CD4-positive, alpha-beta T cell (primary cell): ENCODE measurements around the gene NMBR. TPM values are rescaled to one million over a fixed set of nuclear protein-coding genes. Genes with fewer than 3 reads are reported as not detected.

Experiments
- ATAC-seq: fragments of 200-7000 bp; cut with Tn5 transposase; one replicate; pipeline ENCODE4 v1.10.0; 2022; ENCODE audit warnings: mild to moderate bottlenecking; ENCODE audit not compliant: poor library complexity
- CTCF ChIA-PET: fragments of 350-600 bp; sonication (Branson Sonifier 250); formaldehyde crosslinking; loops from one replicate; lab custom pipeline; 2021; ENCODE audit warnings: antibody characterized with exemption, inconsistent platforms; lab: Charles Lee
- POLR2A ChIA-PET: fragments of 350-600 bp; sonication (Branson Sonifier 250); formaldehyde crosslinking; loops from one replicate; lab custom pipeline; 2021; ENCODE audit warnings: antibody characterized with exemption, inconsistent platforms; lab: Charles Lee
- DNase-seq, 14 experiments: peaks; one replicate each; pipeline ENCODE4 v3.0.0-alpha.2; 2013 to 2020; ENCODE audit warnings: mixed read lengths in 2 of 14
- H3K27ac ChIP-seq, 2 donors: one replicate each; pipeline versions ENCODE4 v1.5.1 to v1.7.0; 2013; ENCODE audit warnings: low read length in 2 of 2, low read depth in 1 of 2, mild to moderate bottlenecking in 1 of 2
- H3K27me3 ChIP-seq, 2 experiments: 1 replicate in 1 of 2; 2 replicates in 1 of 2; pipeline versions ENCODE4 v1.6.1 to v1.7.0; 2013; ENCODE audit warnings: low read length in 2 of 2, control low read depth in 1 of 2, mild to moderate bottlenecking in 1 of 2, moderate library complexity in 1 of 2; ENCODE audit not compliant: insufficient read depth in 2 of 2, control insufficient read depth in 1 of 2
- H3K36me3 ChIP-seq: one replicate; pipeline ENCODE4 v1.6.1; 2013; ENCODE audit warnings: low read length, control low read depth; ENCODE audit not compliant: insufficient read depth
- H3K4me1 ChIP-seq: one replicate; pipeline ENCODE4 v1.6.1; 2013; ENCODE audit warnings: low read length, control low read depth; ENCODE audit not compliant: insufficient read depth
- H3K4me3 ChIP-seq: one replicate; pipeline ENCODE4 v1.5.1; 2013; ENCODE audit warnings: mild to moderate bottlenecking, low read length, moderate library complexity
- H3K9me3 ChIP-seq, 2 experiments: 1 replicate in 1 of 2; 2 replicates in 1 of 2; pipeline versions ENCODE4 v1.6.1 to v1.7.0; 2013; ENCODE audit warnings: low read length in 2 of 2, mild to moderate bottlenecking in 2 of 2, control low read depth in 1 of 2, moderate library complexity in 1 of 2; ENCODE audit not compliant: control insufficient read depth in 1 of 2, insufficient read depth in 1 of 2
- H3K27ac Mint-ChIP-seq: one replicate; pipeline ENCODE4 v1.8.0; 2020; ENCODE audit warnings: mixed read lengths
- H3K27me3 Mint-ChIP-seq: one replicate; pipeline ENCODE4 v1.8.0; 2021; ENCODE audit warnings: mixed read lengths
- H3K36me3 Mint-ChIP-seq: one replicate; pipeline ENCODE4 v1.8.0; 2021; ENCODE audit warnings: low read depth, mixed read lengths
- H3K4me1 Mint-ChIP-seq: one replicate; pipeline ENCODE4 v1.8.0; 2021; ENCODE audit warnings: low read depth, mixed read lengths
- H3K4me3 Mint-ChIP-seq: one replicate; pipeline ENCODE4 v1.8.0; 2020; ENCODE audit warnings: mild to moderate bottlenecking, mixed read lengths
- H3K9me3 Mint-ChIP-seq: one replicate; pipeline ENCODE4 v1.8.0; 2020; ENCODE audit warnings: mixed read lengths
- intact Hi-C, 2 experiments: fragments of 100-400 bp; cut with DNase I in 1 of 2; cut with micrococcal nuclease in 1 of 2; formaldehyde crosslinking; loops; one replicate each; pipeline versions ENCODE4 v1.15.1 to v1.9.0; 2023 to 2025; cut with DNase I, micrococcal nuclease
- total RNA-seq, 174 experiments: library from RNA in 2 of 174; stranded (reverse) in 2 of 174; gene quantifications; one replicate each; pipeline ENCODE4 v1.2.3 and lab custom pipeline; 2021 to 2026
- TF ChIP-seq, protein P1 (sequence below): fragments of 200-600 bp; IDR thresholded peaks from one replicate; pipeline ENCODE4 v1.8.0; 2022; ENCODE audit warnings: antibody characterized with exemption, mild to moderate bottlenecking

Gene NMBR
- total RNA-seq, 2 experiments from 2014 or later = not detected

DNA sequence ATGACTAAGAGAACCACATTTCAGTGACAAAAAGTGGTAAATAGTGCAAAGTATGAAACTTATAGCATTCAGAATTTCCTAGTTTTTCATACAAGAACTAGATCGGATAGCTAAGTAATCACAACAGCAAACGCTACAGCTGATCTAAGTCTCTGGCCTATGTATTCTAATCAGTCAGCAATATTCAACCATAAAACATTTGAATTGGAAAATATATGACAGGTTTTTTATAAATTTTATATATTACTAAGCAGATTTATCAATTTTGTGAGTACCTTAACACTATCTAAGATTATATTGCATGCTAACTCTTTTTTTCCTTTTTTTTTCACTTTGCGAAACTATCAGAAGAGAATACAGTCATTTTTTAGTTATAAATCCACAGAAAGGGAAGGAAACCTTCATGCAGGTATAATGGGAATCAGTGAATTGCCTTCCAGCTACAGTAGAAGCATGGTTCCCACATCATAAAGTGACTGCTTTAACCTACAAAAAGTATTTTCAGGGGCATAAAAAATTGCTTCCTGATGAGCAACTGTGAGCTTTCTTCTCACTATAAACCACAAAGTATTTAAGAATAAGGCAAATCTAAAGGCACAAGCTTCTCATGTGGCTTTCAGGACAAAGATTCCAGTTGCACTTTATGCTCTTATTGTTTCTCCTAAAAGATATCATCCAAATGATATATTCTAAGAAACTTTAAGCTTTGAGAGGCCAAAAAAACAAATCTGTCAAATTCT, 88.2 kb downstream of the NMBR start:
- Histone ChIP-seq H3K27ac (no peak overlapping the region), H3K9me3 (no peaks in the 10 kb centered on the region), H3K27me3 (no peaks in the 10 kb centered on the region), H3K4me1 (no peaks in the 10 kb centered on the region), H3K36me3 (no peaks in the 10 kb centered on the region), H3K4me3 (no peak overlapping the region)
- Mint-ChIP-seq H3K4me3 (no peak overlapping the region), H3K27me3 (no peaks in the 10 kb centered on the region), H3K36me3 (no peaks in the 10 kb centered on the region), H3K4me1 (no peaks in the 10 kb centered on the region), H3K9me3 (no peaks in the 10 kb centered on the region), H3K27ac (no peak overlapping the region)
- intact Hi-C loops = no loop called here
- TF ChIP-seq, protein P1, sequence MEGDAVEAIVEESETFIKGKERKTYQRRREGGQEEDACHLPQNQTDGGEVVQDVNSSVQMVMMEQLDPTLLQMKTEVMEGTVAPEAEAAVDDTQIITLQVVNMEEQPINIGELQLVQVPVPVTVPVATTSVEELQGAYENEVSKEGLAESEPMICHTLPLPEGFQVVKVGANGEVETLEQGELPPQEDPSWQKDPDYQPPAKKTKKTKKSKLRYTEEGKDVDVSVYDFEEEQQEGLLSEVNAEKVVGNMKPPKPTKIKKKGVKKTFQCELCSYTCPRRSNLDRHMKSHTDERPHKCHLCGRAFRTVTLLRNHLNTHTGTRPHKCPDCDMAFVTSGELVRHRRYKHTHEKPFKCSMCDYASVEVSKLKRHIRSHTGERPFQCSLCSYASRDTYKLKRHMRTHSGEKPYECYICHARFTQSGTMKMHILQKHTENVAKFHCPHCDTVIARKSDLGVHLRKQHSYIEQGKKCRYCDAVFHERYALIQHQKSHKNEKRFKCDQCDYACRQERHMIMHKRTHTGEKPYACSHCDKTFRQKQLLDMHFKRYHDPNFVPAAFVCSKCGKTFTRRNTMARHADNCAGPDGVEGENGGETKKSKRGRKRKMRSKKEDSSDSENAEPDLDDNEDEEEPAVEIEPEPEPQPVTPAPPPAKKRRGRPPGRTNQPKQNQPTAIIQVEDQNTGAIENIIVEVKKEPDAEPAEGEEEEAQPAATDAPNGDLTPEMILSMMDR = no peak
- ATAC-seq (no peak), DNase-seq (no peak)
- ChIA-PET POLR2A (no interaction called here), CTCF (no interaction called here)

DNA sequence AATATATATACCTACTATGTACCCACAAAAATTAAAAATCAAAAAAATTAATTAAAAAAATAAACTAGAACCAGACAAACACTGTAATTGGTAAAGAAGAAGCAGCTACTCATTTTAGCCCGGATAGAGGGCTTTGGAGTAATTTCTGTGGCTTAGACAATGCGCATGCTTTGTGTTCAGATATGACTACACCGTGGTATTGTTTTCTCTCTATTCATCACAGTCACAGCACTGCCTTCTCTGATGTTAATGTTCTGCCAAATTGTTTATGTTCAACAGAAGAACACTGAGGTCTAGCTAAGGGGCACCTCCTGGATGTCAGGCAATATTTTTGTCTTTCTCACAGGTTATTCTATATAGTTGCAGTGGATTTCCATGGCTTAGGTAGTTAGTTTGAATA, 91.7 kb downstream of the NMBR start:
- H3K9me3 Mint-ChIP-seq = peaks cover 10% of the 10 kb centered on the region
- H3K36me3 ChIP-seq = no peaks in the 10 kb centered on the region
- no peak overlapping the region for H3K4me3 ChIP-seq
- TF ChIP-seq, protein P1 = no peak
- H3K27ac Mint-ChIP-seq = no peak overlapping the region
- H3K4me1 Mint-ChIP-seq = no peaks in the 10 kb centered on the region
- H3K4me1 ChIP-seq = no peaks in the 10 kb centered on the region
- no peak for DNase-seq
- no peaks in the 10 kb centered on the region for H3K27me3 Mint-ChIP-seq
- H3K4me3 Mint-ChIP-seq = no peak overlapping the region
- CTCF ChIA-PET = no interaction called here
- H3K9me3 ChIP-seq = peaks cover 0 to 7% of the 10 kb centered on the region in 2 experiments
- POLR2A ChIA-PET = no interaction called here
- intact Hi-C loops = no loop called here
- no peaks in the 10 kb centered on the region for H3K27me3 ChIP-seq
- no peaks in the 10 kb centered on the region for H3K36me3 Mint-ChIP-seq
- ATAC-seq = no peak
- H3K27ac ChIP-seq = no peak overlapping the region

DNA sequence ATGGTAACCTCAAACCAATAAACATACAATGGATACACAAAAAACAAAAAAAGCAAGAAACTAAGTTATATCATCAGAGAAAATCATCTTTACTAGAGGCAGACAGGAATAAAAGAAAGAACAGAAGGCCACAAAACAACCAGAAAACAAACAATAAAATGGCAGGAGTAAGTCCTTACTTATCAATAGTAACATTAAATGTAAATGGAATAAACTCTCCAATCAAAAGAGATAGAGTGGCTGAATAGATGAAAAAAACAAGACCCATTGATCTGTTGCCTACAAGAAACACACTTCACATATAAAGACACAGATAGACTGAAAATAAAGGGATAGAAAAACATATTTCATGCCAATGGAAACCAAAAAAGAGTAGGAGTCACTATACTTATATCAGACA, 95.5 kb downstream of the NMBR start:
- TF ChIP-seq, protein P1 = no peak
- CTCF ChIA-PET = no interaction called here
- Mint-ChIP-seq H3K9me3 (peaks cover 13% of the 10 kb centered on the region), H3K27ac (no peak overlapping the region), H3K27me3 (peaks cover 10% of the 10 kb centered on the region), H3K36me3 (no peaks in the 10 kb centered on the region), H3K4me1 (no peaks in the 10 kb centered on the region), H3K4me3 (no peak overlapping the region)
- DNase-seq = no peak
- Histone ChIP-seq H3K4me1 (no peaks in the 10 kb centered on the region), H3K27ac (no peak overlapping the region), H3K9me3 (peaks cover 0 to 7% of the 10 kb centered on the region in 2 experiments), H3K27me3 (no peaks in the 10 kb centered on the region), H3K36me3 (no peaks in the 10 kb centered on the region), H3K4me3 (no peak overlapping the region)
- no peak for ATAC-seq
- POLR2A ChIA-PET = no interaction called here
- intact Hi-C loops = no loop called here
